Liver (tissue), 9 donors: Measurements from ENCODE around the gene NR1D2. TPM values are rescaled to one million over a fixed set of nuclear protein-coding genes. Genes with fewer than 3 reads are reported as not detected.

Experiments used
- DNase-seq: peaks from one replicate; pipeline ENCODE4 v3.0.0-alpha.2; 2017; ENCODE audit warnings: low spot score
- H3K27ac ChIP-seq, 2 donors: one replicate each; pipeline ENCODE4 v1.7.0; 2013; ENCODE audit warnings: inconsistent platforms in 2 of 2, low read length in 2 of 2, control low read depth in 1 of 2, low read depth in 1 of 2, mild to moderate bottlenecking in 1 of 2
- H3K27me3 ChIP-seq, 4 donors: one replicate each; pipeline versions ENCODE4 v1.6.1 to v1.7.0; 2013; ENCODE audit warnings: low read length in 3 of 4, inconsistent platforms in 1 of 4, mild to moderate bottlenecking in 1 of 4, moderate library complexity in 1 of 4; ENCODE audit not compliant: control insufficient read depth in 4 of 4, insufficient read depth in 4 of 4
- H3K36me3 ChIP-seq, 4 donors: one replicate each; pipeline versions ENCODE4 v1.6.1 to v1.7.0; 2013; ENCODE audit warnings: low read length in 3 of 4, mild to moderate bottlenecking in 3 of 4, low read depth in 1 of 4, moderate library complexity in 1 of 4; ENCODE audit not compliant: control insufficient read depth in 4 of 4, insufficient read depth in 3 of 4
- H3K4me1 ChIP-seq, 4 donors: one replicate each; pipeline versions ENCODE4 v1.6.1 to v1.7.0; 2013; ENCODE audit warnings: low read length in 3 of 4, mild to moderate bottlenecking in 3 of 4, moderate library complexity in 1 of 4; ENCODE audit not compliant: control insufficient read depth in 4 of 4, insufficient read depth in 4 of 4
- H3K4me3 ChIP-seq, 3 donors: one replicate each; pipeline versions ENCODE4 v1.6.1 to v1.7.0; 2013; ENCODE audit warnings: low read length in 3 of 3, control low read depth in 1 of 3, low read depth in 1 of 3, mild to moderate bottlenecking in 1 of 3
- H3K9ac ChIP-seq, 2 donors: one replicate each; pipeline ENCODE4 v1.7.0; 2013; ENCODE audit warnings: low read length in 2 of 2, mild to moderate bottlenecking in 2 of 2, moderate library complexity in 2 of 2, control low read depth in 1 of 2, low read depth in 1 of 2
- H3K9me3 ChIP-seq, 4 donors: one replicate each; pipeline versions ENCODE4 v1.6.1 to v1.7.0; 2013; ENCODE audit warnings: low read length in 3 of 4; ENCODE audit not compliant: control insufficient read depth in 4 of 4
- EGR1 ChIP-seq, 2 donors: IDR thresholded peaks; 2 replicates each; pipeline ENCODE4 v1.6.1; 2016 to 2018; ENCODE audit warnings: antibody characterized with exemption in 2 of 2, low read depth in 2 of 2
- GABPA ChIP-seq, 2 donors: IDR thresholded peaks in 1 of 2; conservative IDR thresholded peaks in 1 of 2; 2 replicates each; pipeline ENCODE4 v1.6.1; 2016; ENCODE audit warnings: antibody characterized with exemption in 2 of 2, mild to moderate bottlenecking in 1 of 2, moderate library complexity in 1 of 2
- HNF4A ChIP-seq, 2 donors: conservative IDR thresholded peaks; 2 replicates each; pipeline ENCODE4 v1.6.1; 2016; ENCODE audit warnings: antibody characterized with exemption in 2 of 2, mild to moderate bottlenecking in 2 of 2
- HNF4G ChIP-seq: IDR thresholded peaks from 2 replicates; pipeline ENCODE4 v1.6.1; 2016; ENCODE audit warnings: antibody characterized with exemption
- JUND ChIP-seq, 2 donors: IDR thresholded peaks; 2 replicates each; pipeline ENCODE4 v1.6.1; 2016; ENCODE audit warnings: antibody characterized with exemption in 2 of 2
- NR2F2 ChIP-seq: IDR thresholded peaks from 2 replicates; pipeline ENCODE4 v1.6.1; 2016; ENCODE audit warnings: antibody characterized with exemption
- RAD21 ChIP-seq, 2 donors: IDR thresholded peaks; 2 replicates each; pipeline ENCODE4 v1.6.1; 2016; ENCODE audit warnings: antibody characterized with exemption in 2 of 2, mild to moderate bottlenecking in 2 of 2
- RXRA ChIP-seq, 2 donors: IDR thresholded peaks; 2 replicates each; pipeline ENCODE4 v1.6.1; 2017 to 2018; ENCODE audit warnings: antibody characterized with exemption in 2 of 2, mild to moderate bottlenecking in 1 of 2
- TAF1 ChIP-seq: conservative IDR thresholded peaks from 2 replicates; pipeline ENCODE4 v1.6.1; 2016; ENCODE audit warnings: antibody characterized with exemption, mild to moderate bottlenecking
- YY1 ChIP-seq: IDR thresholded peaks from 2 replicates; pipeline ENCODE4 v1.6.1; 2016; ENCODE audit warnings: antibody characterized with exemption, mild to moderate bottlenecking
- WGBS: extraction: QIAGEN DNeasy Blood & Tissue Kit; methylation state at CpG from one replicate; pipeline ENCODE4 v1.1.7; 2013; 5-methylcytosine and 5-hydroxymethylcytosine counted together
- polyA plus RNA-seq, 2 donors: library from polyadenylated mRNA; stranded (reverse) in 1 of 2; unstranded in 1 of 2; fragments of 200-250 nt in 1 of 2; fragments of >200 nt in 1 of 2; fragmentation: Nextera tagmentation in 1 of 2; extraction: Ambion mirVana in 1 of 2; gene quantifications; one replicate each; pipeline versions ENCODE4 v1.2.1 to v1.2.3, GENCODE V29; 2013 to 2015
- total RNA-seq, 2 donors: library from RNA; depleted of rRNA; stranded (reverse); fragments of >200 nt; gene quantifications; one replicate each; pipeline ENCODE4 v1.2.3, GENCODE V29; 2014
- TF ChIP-seq, protein P1 (sequence below): IDR thresholded peaks from 2 replicates; pipeline ENCODE4 v1.6.1; 2016; ENCODE audit warnings: antibody characterized with exemption
- TF ChIP-seq, protein P2 (sequence below): IDR thresholded peaks from 2 replicates; pipeline ENCODE4 v1.6.1; 2016; ENCODE audit warnings: antibody characterized with exemption, mild to moderate bottlenecking
- TF ChIP-seq, protein P3 (sequence below): fragments of 150-350 bp; IDR thresholded peaks from 2 replicates; pipeline ENCODE4 v1.5.1; 2017; ENCODE audit warnings: improper control_type of control experiment, low read depth, low read length; ENCODE audit not compliant: missing input control
- TF ChIP-seq, protein P4 (sequence below): IDR thresholded peaks from 2 replicates; pipeline ENCODE4 v1.6.1; 2016; ENCODE audit warnings: antibody characterized with exemption
- donor health status: healthy.
- donor health status: healthy.
- donor health status: healthy.
- donor health status: healthy.
- donor health status: healthy.

The NR1D2 gene
- total and polyA plus RNA-seq, 4 donors, result 7.3 to 25.5 (median 9.2) TPM

DNA sequence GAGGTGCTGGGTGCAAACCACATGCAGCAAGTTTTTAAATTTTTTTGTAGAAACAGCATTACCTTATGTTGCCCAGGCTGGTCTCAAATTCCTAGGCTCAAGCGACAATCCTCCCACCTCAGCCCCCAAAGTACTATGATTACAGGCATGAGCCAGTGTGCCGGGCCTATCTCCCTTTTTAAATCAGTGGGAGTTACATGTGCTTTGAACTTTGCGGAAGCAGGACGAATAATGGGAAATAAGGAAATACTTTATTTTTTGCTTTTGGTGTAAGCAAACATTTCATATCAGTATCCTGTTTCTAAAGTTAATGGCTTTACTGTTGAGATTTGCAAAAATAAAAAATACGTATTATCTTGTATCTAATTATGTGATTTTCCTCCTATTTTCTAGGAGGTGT is 9.1 kb downstream of the NR1D2 start:
- TF ChIP-seq HNF4G (no peak), NR2F2 (no peak), JUND (IDR thresholded peaks at IDR 0.05) (no peak), RAD21 (IDR thresholded peaks at IDR 0.05) (no peak)
- TF ChIP-seq, protein P1, sequence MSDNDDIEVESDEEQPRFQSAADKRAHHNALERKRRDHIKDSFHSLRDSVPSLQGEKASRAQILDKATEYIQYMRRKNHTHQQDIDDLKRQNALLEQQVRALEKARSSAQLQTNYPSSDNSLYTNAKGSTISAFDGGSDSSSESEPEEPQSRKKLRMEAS, result no peak
- TF ChIP-seq, protein P2, sequence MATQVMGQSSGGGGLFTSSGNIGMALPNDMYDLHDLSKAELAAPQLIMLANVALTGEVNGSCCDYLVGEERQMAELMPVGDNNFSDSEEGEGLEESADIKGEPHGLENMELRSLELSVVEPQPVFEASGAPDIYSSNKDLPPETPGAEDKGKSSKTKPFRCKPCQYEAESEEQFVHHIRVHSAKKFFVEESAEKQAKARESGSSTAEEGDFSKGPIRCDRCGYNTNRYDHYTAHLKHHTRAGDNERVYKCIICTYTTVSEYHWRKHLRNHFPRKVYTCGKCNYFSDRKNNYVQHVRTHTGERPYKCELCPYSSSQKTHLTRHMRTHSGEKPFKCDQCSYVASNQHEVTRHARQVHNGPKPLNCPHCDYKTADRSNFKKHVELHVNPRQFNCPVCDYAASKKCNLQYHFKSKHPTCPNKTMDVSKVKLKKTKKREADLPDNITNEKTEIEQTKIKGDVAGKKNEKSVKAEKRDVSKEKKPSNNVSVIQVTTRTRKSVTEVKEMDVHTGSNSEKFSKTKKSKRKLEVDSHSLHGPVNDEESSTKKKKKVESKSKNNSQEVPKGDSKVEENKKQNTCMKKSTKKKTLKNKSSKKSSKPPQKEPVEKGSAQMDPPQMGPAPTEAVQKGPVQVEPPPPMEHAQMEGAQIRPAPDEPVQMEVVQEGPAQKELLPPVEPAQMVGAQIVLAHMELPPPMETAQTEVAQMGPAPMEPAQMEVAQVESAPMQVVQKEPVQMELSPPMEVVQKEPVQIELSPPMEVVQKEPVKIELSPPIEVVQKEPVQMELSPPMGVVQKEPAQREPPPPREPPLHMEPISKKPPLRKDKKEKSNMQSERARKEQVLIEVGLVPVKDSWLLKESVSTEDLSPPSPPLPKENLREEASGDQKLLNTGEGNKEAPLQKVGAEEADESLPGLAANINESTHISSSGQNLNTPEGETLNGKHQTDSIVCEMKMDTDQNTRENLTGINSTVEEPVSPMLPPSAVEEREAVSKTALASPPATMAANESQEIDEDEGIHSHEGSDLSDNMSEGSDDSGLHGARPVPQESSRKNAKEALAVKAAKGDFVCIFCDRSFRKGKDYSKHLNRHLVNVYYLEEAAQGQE, result no peak
- TF ChIP-seq, protein P3, sequence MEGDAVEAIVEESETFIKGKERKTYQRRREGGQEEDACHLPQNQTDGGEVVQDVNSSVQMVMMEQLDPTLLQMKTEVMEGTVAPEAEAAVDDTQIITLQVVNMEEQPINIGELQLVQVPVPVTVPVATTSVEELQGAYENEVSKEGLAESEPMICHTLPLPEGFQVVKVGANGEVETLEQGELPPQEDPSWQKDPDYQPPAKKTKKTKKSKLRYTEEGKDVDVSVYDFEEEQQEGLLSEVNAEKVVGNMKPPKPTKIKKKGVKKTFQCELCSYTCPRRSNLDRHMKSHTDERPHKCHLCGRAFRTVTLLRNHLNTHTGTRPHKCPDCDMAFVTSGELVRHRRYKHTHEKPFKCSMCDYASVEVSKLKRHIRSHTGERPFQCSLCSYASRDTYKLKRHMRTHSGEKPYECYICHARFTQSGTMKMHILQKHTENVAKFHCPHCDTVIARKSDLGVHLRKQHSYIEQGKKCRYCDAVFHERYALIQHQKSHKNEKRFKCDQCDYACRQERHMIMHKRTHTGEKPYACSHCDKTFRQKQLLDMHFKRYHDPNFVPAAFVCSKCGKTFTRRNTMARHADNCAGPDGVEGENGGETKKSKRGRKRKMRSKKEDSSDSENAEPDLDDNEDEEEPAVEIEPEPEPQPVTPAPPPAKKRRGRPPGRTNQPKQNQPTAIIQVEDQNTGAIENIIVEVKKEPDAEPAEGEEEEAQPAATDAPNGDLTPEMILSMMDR, result no peak
- Histone ChIP-seq H3K9me3 (no peaks in the 10 kb centered on the region), H3K27me3 (no peaks in the 10 kb centered on the region), H3K4me1 (peaks cover 6 to 25% (median 15%) of the 10 kb centered on the region in 4 donors), H3K9ac (no peak overlapping the region), H3K27ac (no peak overlapping the region), H3K36me3 (peaks cover 0 to 11% (median 3%) of the 10 kb centered on the region in 4 donors), H3K4me3 (no peak overlapping the region)
- no peak for DNase-seq
- 71% methylated on average over 5 of the region's 5 CpGs for WGBS

DNA sequence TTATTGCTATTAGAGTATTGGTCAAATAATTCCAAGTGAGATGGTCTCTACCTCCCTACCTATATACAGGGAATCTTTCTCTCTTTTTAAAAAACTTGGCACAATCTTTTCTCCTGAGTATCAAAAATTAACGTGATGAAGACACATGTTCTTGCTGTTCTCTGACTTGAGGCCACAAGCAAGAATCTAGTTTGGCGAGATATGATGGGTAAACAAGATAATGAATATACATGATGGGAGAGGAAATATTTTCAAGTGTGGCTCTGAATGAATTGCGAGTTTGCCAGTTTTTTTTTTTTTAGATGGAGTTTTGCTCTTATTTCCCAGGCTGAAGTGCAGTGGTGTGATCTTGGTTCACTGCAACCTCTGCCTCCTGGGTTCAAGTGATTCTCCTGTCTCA is 11.6 kb downstream of the NR1D2 start:
- no peak overlapping the region for H3K9ac ChIP-seq
- H3K27ac ChIP-seq, result no peak overlapping the region
- H3K36me3 ChIP-seq, result peaks cover 4 to 30% (median 12%) of the 10 kb centered on the region in 4 donors
- WGBS, result 91% methylated on average over 3 of the region's 3 CpGs
- H3K9me3 ChIP-seq, result no peaks in the 10 kb centered on the region
- H3K27me3 ChIP-seq, result no peaks in the 10 kb centered on the region
- no peak overlapping the region for H3K4me3 ChIP-seq
- TF ChIP-seq RAD21 (IDR thresholded peaks at IDR 0.05) (no peak), YY1 (no peak), NR2F2 (no peak), TAF1 (no peak), JUND (IDR thresholded peaks at IDR 0.05) (no peak), RXRA (IDR thresholded peaks at IDR 0.05) (no peak), GABPA (IDR thresholded peaks at IDR 0.05 in 1 of 2, conservative IDR thresholded peaks at IDR 0.05 in 1 of 2) (no peak), HNF4A (conservative IDR thresholded peaks at IDR 0.05) (no peak), EGR1 (IDR thresholded peaks at IDR 0.05; ENCODE audit: low read depth in 2 of 2) (no peak)
- TF ChIP-seq, protein P4, sequence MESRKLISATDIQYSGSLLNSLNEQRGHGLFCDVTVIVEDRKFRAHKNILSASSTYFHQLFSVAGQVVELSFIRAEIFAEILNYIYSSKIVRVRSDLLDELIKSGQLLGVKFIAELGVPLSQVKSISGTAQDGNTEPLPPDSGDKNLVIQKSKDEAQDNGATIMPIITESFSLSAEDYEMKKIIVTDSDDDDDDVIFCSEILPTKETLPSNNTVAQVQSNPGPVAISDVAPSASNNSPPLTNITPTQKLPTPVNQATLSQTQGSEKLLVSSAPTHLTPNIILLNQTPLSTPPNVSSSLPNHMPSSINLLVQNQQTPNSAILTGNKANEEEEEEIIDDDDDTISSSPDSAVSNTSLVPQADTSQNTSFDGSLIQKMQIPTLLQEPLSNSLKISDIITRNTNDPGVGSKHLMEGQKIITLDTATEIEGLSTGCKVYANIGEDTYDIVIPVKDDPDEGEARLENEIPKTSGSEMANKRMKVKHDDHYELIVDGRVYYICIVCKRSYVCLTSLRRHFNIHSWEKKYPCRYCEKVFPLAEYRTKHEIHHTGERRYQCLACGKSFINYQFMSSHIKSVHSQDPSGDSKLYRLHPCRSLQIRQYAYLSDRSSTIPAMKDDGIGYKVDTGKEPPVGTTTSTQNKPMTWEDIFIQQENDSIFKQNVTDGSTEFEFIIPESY, result no peak
- TF ChIP-seq, protein P1, result no peak
- H3K4me1 ChIP-seq, result peaks cover 0 to 4% (median 1%) of the 10 kb centered on the region in 4 donors
- DNase-seq, result no peak
